ENCODE data around the gene PRF1.

- TF ChIP-seq CEBPB (IDR thresholded peaks at IDR 0.05), result no peak
- TF ChIP-seq YY1 (IDR thresholded peaks at IDR 0.05; ENCODE audit: low read depth), result no peak
- TF ChIP-seq EP300 (IDR thresholded peaks at IDR 0.05; ENCODE audit: borderline replicate concordance), result no peak
- TF ChIP-seq TCF12 (IDR thresholded peaks at IDR 0.05; ENCODE audit: low read depth), result no peak
- no peak for TF ChIP-seq MAX (IDR thresholded peaks at IDR 0.05)
- no peak for TF ChIP-seq NFIC (IDR thresholded peaks at IDR 0.05)
- TF ChIP-seq REST (IDR thresholded peaks at IDR 0.05; ENCODE audit: low read depth), result no peak
- no peak for TF ChIP-seq TEAD4 (IDR thresholded peaks at IDR 0.05)
- no peak for TF ChIP-seq EGR1 (IDR thresholded peaks at IDR 0.05)
- TF ChIP-seq RAD21 (IDR thresholded peaks at IDR 0.05; ENCODE audit: low read depth), result no peak
- TF ChIP-seq FOXM1 (IDR thresholded peaks at IDR 0.05; ENCODE audit: borderline replicate concordance, low read depth), result no peak
- no peak for TF ChIP-seq ZBTB7A (IDR thresholded peaks at IDR 0.05; ENCODE audit: low read depth)
- no peak for TF ChIP-seq CREB1 (IDR thresholded peaks at IDR 0.05; ENCODE audit: low read depth)
- TF ChIP-seq TAF1 (IDR thresholded peaks at IDR 0.05; ENCODE audit: low read depth), result no peak
Measured at GRCh38 chr10:70649526-70649925, 47.0 kb upstream of the PRF1 start.
